Measurements from ENCODE around the gene GRIN3B. TPM values are rescaled to one million over a fixed set of nuclear protein-coding genes. Genes with fewer than 3 reads are reported as not detected.

GRIN3B gene
- total and polyA plus RNA-seq, 2 experiments from 2014 or later: 0.54 TPM; not detected in 1

GRCh38 chr19:995051-995827 lies 5.0 kb upstream of the GRIN3B start:
- Histone ChIP-seq H3K9me2 (ENCODE audit: insufficient read depth) (no peaks in the 10 kb centered on the region), H3K36me3 (ENCODE audit: low read depth) (no peaks in the 10 kb centered on the region; the same call in 1 of the 2 replicates), H3K79me2 (ENCODE audit: insufficient read depth) (no peaks in the 10 kb centered on the region), H4K20me1 (ENCODE audit: insufficient read depth) (no peaks in the 10 kb centered on the region), H3F3A (ENCODE audit: insufficient read depth) (peaks cover 6% of the 10 kb centered on the region; the same call in 1 of the 2 replicates), H3K27me3 (replicated peaks; ENCODE audit: insufficient read depth) (peaks cover 27% of the 10 kb centered on the region), H3K4me3 (no peak overlapping the region), H3K9ac (no peak overlapping the region), H3K4me2 (ENCODE audit: unreplicated experiment) (no peak overlapping the region), H3K4me1 (ENCODE audit: insufficient read depth) (no peaks in the 10 kb centered on the region), H2AFZ (no peak overlapping the region), H3K9me3 (ENCODE audit: low read depth) (no peaks in the 10 kb centered on the region), H3K27ac (no peak overlapping the region)
- WGBS, 2 experiments (ENCODE audit: low coverage in 1 of 2, low lambda C conversion rate in 2 of 2, missing lambda C conversion rate in 2 of 2): 71 to 78% methylated on average over 24 to 26 of the region's 26 CpGs
- TF ChIP-seq EZH2 (IDR thresholded peaks at IDR 0.05; ENCODE audit: insufficient read depth, poor library complexity, severe bottlenecking) (no peak), EZH2phosphoT487 (IDR thresholded peaks at IDR 0.05; ENCODE audit: insufficient read depth, low read depth) (no peak)
- DNase-seq: no peak
- in situ Hi-C loops (cut with MboI): no loop called here

- Histone ChIP-seq H3K9me2 (ENCODE audit: insufficient read depth) (no peaks in the 10 kb centered on the region), H3K4me2 (ENCODE audit: unreplicated experiment) (no peak overlapping the region), H3K27me3 (replicated peaks; ENCODE audit: insufficient read depth) (peaks cover 27% of the 10 kb centered on the region), H3K4me1 (ENCODE audit: insufficient read depth) (no peaks in the 10 kb centered on the region), H3K9ac (peak overlapping the region; percentile 28; the same call in 1 of the 2 replicates), H2AFZ (no peak overlapping the region), H3K79me2 (ENCODE audit: insufficient read depth) (no peaks in the 10 kb centered on the region), H3K27ac (no peak overlapping the region), H3F3A (ENCODE audit: insufficient read depth) (no peaks in the 10 kb centered on the region), H3K9me3 (ENCODE audit: low read depth) (no peaks in the 10 kb centered on the region), H3K36me3 (ENCODE audit: low read depth) (no peaks in the 10 kb centered on the region; the same call in 1 of the 2 replicates), H4K20me1 (ENCODE audit: insufficient read depth) (no peaks in the 10 kb centered on the region), H3K4me3 (peak overlapping the region; percentile 41)
- in situ Hi-C loops (cut with MboI): no loop called here
- 8 to 13% methylated on average over 59 to 63 of the region's 64 CpGs for WGBS, 2 experiments (ENCODE audit: low coverage in 1 of 2, low lambda C conversion rate in 2 of 2, missing lambda C conversion rate in 2 of 2)
- peak; percentile 84 for DNase-seq
- TF ChIP-seq EZH2 (IDR thresholded peaks at IDR 0.05; ENCODE audit: insufficient read depth, poor library complexity, severe bottlenecking) (no peak), EZH2phosphoT487 (IDR thresholded peaks at IDR 0.05; ENCODE audit: insufficient read depth, low read depth) (no peak)
These were observed 4.0 kb upstream of the GRIN3B start for GRCh38 chr19:996051-996838.

- Histone ChIP-seq H2AFZ (no peak overlapping the region), H3F3A (ENCODE audit: insufficient read depth) (no peaks in the 10 kb centered on the region), H3K4me1 (ENCODE audit: insufficient read depth) (no peaks in the 10 kb centered on the region), H3K9me2 (ENCODE audit: insufficient read depth) (no peaks in the 10 kb centered on the region), H3K27ac (no peak overlapping the region), H3K9ac (no peak overlapping the region), H3K4me3 (no peak overlapping the region), H3K36me3 (ENCODE audit: low read depth) (no peaks in the 10 kb centered on the region), H3K27me3 (replicated peaks; ENCODE audit: insufficient read depth) (peaks cover 27% of the 10 kb centered on the region), H3K4me2 (ENCODE audit: unreplicated experiment) (no peak overlapping the region), H3K9me3 (ENCODE audit: low read depth) (no peaks in the 10 kb centered on the region), H4K20me1 (ENCODE audit: insufficient read depth) (no peaks in the 10 kb centered on the region), H3K79me2 (ENCODE audit: insufficient read depth) (no peaks in the 10 kb centered on the region)
- in situ Hi-C loops (cut with MboI): no loop called here
- no peak for DNase-seq
- 2 to 7% methylated on average over 6 of the region's 6 CpGs for WGBS, 2 experiments (ENCODE audit: low coverage in 1 of 2, low lambda C conversion rate in 2 of 2, missing lambda C conversion rate in 2 of 2)
- no peak for TF ChIP-seq EZH2 (IDR thresholded peaks at IDR 0.05; ENCODE audit: insufficient read depth, poor library complexity, severe bottlenecking)
- no peak for TF ChIP-seq EZH2phosphoT487 (IDR thresholded peaks at IDR 0.05; ENCODE audit: insufficient read depth, low read depth)
These were observed 2.2 kb upstream of the GRIN3B start for GRCh38 chr19:998064-998463.

- Histone ChIP-seq H3K27me3 (replicated peaks; ENCODE audit: insufficient read depth) (peaks cover 27% of the 10 kb centered on the region), H3K9me2 (ENCODE audit: insufficient read depth) (no peaks in the 10 kb centered on the region), H3K4me2 (ENCODE audit: unreplicated experiment) (no peak overlapping the region), H3K27ac (no peak overlapping the region), H3K79me2 (ENCODE audit: insufficient read depth) (no peaks in the 10 kb centered on the region), H3K9ac (no peak overlapping the region), H3F3A (ENCODE audit: insufficient read depth) (no peaks in the 10 kb centered on the region), H2AFZ (no peak overlapping the region), H3K4me1 (ENCODE audit: insufficient read depth) (no peaks in the 10 kb centered on the region), H3K9me3 (ENCODE audit: low read depth) (no peaks in the 10 kb centered on the region), H3K4me3 (no peak overlapping the region), H4K20me1 (ENCODE audit: insufficient read depth) (no peaks in the 10 kb centered on the region), H3K36me3 (ENCODE audit: low read depth) (no peaks in the 10 kb centered on the region)
- TF ChIP-seq EZH2phosphoT487 (IDR thresholded peaks at IDR 0.05; ENCODE audit: insufficient read depth, low read depth) (no peak), EZH2 (IDR thresholded peaks at IDR 0.05; ENCODE audit: insufficient read depth, poor library complexity, severe bottlenecking) (no peak)
- 30 to 36% methylated on average over 3 of the region's 3 CpGs for WGBS, 2 experiments (ENCODE audit: low coverage in 1 of 2, low lambda C conversion rate in 2 of 2, missing lambda C conversion rate in 2 of 2)
- in situ Hi-C loops (cut with MboI): no loop called here
- DNase-seq: no peak
These were observed 870 bp upstream of the GRIN3B start for GRCh38 chr19:999379-999719.
